ENCODE measurements around the gene SERPIND1.

DNA sequence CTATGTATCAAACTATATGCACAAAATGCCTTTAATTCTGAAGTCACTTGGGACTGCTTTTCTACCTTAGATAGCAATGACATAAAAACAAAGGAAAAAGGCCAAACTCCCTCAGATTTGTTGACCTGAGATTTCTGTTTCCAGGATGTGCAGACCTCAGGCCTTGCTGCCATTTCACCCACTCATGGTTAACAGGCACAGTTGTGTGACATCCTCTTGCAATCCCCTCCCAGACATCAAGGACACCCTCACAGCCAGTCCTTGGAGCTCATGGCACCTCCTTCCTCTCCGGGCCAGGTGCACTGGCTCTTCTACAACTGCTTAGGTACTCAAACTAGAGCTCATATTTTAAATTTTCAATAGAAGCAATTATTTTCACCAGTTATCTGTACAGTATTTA is 37.3 kb downstream of the SERPIND1 start:
- TF ChIP-seq, protein P1, sequence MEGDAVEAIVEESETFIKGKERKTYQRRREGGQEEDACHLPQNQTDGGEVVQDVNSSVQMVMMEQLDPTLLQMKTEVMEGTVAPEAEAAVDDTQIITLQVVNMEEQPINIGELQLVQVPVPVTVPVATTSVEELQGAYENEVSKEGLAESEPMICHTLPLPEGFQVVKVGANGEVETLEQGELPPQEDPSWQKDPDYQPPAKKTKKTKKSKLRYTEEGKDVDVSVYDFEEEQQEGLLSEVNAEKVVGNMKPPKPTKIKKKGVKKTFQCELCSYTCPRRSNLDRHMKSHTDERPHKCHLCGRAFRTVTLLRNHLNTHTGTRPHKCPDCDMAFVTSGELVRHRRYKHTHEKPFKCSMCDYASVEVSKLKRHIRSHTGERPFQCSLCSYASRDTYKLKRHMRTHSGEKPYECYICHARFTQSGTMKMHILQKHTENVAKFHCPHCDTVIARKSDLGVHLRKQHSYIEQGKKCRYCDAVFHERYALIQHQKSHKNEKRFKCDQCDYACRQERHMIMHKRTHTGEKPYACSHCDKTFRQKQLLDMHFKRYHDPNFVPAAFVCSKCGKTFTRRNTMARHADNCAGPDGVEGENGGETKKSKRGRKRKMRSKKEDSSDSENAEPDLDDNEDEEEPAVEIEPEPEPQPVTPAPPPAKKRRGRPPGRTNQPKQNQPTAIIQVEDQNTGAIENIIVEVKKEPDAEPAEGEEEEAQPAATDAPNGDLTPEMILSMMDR (conservative IDR thresholded peaks at IDR 0.05; ENCODE audit: low read depth, low read length): no peak
- no peak for TF ChIP-seq EZH2 (IDR thresholded peaks at IDR 0.05; ENCODE audit: borderline replicate concordance, low read depth, low read length, poor library complexity, severe bottlenecking)
